Stimulated activated CD8-positive, alpha-beta memory T cell treated with anti-CD3 and anti-CD28 coated beads, Interleukin-7, amount 100 ng/mL, for 48 hours (primary cell): ENCODE results near the gene STON1.
"Not testable (repeated sequence)": the region's sequence is repeated elsewhere in the genome, so short reads cannot be mapped to it uniquely, and the experiment has no call there.

ENCODE experiments used
- DNase-seq, 2 donors: peaks; one replicate each; pipeline ENCODE4 v3.0.0-alpha.2; 2020; ENCODE audit warnings: low read depth in 1 of 2; ENCODE audit errors: extremely low read depth in 1 of 2

The STON1 gene, protein sequence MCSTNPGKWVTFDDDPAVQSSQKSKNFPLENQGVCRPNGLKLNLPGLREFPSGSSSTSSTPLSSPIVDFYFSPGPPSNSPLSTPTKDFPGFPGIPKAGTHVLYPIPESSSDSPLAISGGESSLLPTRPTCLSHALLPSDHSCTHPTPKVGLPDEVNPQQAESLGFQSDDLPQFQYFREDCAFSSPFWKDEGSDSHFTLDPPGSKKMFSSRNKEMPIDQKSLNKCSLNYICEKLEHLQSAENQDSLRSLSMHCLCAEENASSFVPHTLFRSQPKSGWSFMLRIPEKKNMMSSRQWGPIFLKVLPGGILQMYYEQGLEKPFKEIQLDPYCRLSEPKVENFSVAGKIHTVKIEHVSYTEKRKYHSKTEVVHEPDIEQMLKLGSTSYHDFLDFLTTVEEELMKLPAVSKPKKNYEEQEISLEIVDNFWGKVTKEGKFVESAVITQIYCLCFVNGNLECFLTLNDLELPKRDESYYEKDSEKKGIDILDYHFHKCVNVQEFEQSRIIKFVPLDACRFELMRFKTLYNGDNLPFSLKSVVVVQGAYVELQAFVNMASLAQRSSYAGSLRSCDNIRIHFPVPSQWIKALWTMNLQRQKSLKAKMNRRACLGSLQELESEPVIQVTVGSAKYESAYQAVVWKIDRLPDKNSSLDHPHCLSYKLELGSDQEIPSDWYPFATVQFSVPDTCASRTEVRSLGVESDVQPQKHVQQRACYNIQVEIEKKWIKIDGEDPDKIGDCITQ

DNA sequence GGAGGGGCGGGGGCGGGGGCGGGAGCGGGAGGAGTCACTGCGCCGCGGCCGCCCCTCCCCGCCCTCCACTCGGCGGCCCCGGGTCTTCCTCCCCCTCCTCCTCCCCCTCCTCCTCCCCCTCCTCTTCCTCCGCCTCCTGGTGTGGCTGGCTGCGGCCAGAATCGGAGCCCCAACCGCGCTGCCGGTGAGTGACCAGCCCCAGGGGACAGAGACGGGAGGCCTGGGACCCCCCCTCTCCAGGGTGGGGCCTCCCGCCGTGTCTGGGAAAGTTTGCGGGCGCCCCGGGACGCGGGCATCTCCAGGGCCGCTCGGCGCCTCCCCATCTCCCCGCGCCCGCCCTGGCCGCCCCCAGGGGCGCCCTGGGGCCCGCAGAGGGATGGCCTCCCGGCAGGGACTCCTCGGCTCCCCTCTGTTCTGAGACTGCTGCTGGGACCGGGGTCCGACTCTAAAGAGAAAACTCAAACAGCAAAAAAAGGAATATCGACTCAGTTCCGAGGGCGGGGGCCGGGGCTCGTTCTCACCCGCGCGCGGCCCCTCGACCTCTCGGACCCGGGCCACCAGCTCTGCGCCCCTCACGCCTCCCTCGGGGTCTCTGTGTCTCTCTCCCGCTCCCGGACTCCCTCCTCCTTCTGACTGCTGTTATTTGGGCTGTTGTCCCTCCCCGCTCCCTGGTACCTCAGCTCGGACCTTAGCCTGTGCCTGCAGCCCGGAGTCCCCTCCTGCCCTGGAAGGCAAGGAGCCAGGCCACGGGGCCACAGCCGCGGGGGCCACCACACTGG lies at the start of gene STON1:
TSS of gene STON1 (plus strand) at position 122 of the 779 bp plus-strand sequence. CDS start 50,480 bp downstream, outside the sequence.
- DNase-seq = no peak

DNA sequence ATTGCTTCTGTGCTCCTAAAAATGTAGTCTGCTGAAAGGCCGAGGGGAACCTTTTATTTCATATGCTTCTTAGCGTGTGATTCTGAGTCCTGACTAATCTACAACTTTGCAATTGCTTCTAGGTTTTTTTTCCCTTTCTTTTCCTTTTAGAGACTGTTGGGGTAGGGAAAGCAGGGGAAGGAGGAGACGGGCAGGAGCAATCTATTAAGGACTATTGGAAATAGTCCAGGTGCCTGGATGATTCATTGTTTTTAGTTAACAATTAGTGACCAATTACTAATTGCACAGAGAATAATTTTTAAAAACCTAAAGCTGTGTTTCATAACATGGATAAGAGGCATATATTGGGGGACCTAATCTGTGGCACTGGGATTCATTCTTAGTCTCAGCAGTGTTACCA lies 49.4 kb upstream of the STON1 start:
- no peak for DNase-seq

DNA sequence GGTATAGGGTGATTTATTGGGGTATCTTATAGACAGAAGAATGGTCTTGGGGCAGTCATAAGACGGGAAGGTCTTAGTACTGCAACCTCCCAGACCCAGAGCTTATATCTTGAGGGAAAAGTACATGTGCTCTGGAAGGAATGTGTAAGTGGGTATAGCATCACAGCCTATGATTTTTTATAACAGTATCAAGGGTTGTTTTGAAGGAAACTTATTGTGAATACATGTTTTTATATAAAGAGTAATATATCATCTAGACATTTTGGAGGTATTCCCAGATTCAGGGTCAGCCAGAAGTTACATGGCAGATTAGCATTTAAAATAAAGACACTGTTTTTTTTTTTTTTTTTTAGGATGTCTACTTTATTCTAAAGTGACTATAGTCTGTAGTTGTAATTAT lies 47.6 kb upstream of the STON1 start:
- DNase-seq = no peak

DNA sequence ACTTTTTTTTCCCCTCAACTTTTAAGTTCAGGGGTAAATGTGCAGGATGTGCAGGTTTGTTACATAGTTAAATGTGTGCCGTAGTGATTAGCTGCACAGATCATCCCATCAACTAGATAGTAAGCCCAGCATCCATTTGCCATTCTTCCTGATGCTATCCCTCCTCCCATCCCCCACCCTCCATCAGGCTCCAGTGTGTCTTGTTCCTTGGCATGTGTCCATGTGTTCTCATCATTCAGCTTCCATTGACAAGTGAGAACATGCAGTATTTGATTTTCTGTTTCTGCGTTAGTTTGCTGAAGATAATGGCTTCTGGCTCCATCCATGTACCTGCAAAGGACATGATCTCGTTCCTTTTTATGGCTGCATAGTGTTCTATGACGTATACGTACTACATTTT lies 47.2 kb upstream of the STON1 start:
- no peak for DNase-seq

DNA sequence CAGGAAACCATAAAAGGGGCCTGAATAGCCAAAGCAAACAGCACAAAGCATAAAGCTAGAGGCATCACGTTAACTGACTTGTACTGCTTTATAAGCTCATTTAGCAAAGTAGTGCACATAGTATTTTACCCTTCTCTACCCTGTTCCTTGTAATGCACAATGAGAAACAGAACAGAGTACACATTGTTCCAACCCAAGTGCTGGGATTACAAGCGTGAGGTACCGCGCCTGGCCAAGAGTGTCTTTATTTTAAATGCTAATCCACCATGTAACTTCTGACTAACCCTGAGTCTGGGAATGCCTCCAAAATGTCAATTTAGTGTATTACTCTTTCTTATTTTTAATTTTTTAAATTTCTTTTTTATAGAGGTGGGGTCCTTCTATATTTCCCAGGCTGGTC lies 46.4 kb upstream of the STON1 start:
- DNase-seq = no peak

DNA sequence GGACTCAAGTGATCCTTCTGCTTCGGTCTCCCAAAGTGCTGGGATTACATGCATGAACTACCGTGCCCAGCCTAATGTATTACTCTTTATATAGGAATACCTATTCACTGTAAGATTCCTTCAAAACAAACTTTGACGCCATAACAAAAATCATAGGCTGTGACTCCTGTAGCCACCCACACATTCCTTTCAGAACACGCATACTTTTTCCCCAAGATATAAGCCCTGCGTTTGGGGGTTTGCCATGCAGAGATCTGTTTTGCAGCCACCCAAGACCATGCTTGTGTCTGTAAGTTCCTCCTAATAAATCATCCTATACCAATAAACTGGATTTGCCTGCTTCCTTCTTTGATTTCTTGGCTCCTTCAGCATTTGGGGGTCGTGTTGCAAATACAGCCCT lies 46.0 kb upstream of the STON1 start:
- DNase-seq = no peak

DNA sequence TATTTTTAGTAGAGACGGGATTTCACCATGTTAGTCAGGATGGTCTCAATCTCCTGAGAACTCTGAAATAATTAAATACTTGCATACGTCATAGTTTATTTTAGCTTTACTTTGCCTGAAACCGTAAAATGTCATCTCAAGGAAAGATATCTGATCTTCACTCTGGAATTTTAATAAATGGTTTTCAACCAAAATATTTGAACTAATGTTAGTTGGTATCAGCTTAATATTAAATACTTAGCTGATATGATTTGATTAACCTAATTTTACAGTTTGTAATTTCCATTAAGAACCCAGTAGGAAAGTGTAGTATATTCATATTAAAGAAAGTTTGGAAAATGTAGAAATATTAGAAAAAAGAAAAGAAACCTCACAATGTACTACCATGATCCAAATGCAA lies 41.4 kb upstream of the STON1 start:
- DNase-seq = no peak

DNA sequence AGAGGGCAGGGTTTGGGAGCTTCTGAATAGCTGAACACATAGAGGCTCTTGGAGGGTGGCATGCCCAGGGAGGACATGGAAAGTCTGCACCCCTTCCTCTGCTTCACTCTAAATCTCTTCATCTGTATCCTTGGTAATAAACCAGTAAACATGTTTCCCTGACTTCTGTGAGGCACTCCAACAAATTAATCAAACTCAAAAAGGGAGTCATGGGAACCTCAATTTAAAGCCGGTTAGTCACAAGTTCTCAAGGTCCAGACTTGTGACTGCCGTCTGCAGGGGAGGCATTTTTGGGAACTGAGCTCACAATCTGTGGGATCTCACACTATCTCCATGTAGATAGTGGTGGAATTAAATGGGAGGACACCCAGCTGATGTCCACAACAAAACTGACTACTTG lies 33.1 kb upstream of the STON1 start:
- no peak for DNase-seq

DNA sequence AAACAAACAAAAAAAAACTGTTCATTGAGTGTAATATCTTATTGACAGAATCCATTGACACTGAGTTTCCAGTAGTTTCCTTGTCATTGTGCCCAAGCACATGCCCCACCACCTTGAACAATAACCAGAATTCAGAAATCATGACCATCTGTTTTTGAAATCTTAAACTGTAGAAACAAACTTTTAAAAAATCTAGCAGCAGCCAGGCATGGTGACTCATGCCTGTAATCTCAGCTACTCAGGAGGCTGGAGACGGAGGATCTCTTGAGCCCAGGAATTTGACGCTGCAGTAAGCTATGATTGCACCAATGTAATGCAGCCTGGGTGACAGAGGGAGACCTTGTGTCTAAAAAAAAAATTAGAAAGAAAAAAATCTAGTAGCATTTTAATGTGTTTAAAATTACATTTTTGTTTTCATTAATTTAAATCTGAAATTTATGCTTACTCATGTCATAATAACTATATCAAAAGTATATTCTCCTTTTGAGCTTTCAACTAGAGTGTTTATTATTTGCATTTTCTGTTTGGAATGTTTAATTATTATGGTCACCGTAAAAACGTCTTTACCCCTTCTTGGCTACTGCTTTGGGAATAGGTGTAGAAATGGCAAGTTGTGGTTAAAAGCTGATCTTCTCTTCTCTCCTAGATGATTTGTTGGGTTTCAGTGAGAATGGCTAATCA lies 25.2 kb upstream of the STON1 start:
- no peak for DNase-seq

DNA sequence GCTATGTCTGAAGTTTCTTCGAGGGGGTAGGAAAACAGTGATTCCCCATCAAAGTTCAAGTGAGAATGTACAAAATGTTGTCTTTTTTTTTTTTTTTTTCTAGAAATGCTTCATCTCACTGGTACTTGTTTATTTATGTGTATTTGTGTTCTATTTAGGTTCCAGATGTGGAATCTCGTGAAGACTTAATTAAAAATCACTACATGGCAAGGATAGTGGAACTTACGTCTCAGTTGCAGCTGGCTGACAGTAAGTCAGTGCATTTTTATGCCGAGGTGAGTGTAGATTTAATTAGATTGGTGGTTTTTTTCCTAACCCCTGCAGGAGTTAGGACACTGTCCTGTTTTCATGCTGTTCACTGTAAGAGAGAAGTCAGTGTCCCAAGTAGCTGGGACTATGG lies 22.8 kb upstream of the STON1 start:
- no peak for DNase-seq

DNA sequence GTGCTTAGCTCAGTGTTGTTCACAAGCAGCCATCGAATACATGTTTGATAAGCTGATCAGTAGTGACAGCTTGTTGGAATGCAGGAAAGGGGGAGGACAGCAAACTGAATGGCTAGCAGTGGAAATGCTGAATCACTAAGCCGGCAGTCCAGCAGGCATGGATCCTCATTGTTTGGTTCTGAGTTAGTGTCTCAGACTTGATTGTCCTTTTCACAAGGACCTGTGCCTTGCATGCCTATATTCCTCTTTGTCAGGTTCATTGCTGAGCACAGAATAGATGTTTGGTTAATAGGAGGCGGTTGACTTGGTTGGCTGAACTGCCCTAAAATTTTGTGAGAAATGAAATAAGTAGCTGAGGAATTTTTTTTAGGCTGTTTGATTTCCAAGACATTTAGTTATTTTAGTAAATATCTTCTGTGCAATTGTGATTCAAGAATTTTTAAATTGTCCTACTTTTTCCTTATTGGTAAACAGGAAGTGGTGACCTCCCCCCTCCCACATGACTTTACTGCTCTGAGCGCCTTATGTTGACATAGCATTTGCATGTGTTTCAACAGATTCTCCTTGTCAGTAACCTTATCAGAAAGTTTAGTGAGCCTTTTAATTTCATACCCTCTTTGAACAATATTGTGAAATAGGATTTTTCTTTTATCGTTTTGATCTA lies 21.4 kb upstream of the STON1 start:
- DNase-seq = no peak

DNA sequence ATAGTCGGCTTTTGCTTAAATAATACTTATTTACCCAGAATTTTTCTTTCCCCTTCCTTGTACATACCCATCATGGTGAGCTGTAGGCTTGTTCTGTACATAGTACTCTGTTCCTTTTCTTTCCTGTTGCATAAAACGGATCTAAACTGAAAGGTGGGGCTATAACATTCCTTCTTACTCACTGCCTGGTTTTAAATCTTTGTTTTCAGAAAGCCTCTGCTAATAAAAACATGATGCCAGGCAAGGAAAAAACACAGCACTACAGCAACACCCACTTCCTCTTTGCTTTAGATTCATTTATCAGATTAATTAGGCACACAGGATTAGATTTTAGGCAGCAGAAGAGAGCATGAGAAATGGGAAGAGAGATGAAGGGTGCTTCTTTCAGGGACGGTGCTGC lies 19.6 kb upstream of the STON1 start:
- no peak for DNase-seq

DNA sequence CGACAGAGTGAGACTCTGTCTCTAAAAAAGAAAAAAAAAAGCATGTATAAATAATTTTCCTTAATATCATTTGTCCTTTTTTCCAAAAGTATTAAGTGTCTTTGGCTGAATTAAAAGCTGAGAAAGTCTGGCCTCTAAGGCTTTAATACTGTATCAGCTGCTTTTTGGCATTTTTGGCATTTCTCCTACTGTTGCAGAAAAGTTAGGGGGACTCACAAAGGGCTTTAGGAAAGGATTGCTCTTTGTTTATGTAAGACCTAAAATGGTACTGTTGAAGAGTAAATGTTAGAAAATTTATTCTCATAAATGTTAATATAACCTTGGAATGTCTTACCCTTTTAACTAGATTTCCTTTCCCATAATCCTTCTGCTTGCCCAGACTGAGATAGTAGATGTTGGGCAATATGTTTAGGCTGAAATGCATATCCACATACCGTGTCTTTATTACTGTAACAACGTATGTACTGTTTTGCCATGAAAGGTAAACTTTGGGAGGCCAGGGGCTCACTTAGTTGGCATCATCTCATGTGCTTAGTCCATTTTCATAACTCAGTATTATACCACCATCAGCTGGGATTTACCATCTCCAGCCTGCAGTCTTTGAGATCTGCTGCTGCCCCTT lies 18.0 kb upstream of the STON1 start:
- DNase-seq = no peak

DNA sequence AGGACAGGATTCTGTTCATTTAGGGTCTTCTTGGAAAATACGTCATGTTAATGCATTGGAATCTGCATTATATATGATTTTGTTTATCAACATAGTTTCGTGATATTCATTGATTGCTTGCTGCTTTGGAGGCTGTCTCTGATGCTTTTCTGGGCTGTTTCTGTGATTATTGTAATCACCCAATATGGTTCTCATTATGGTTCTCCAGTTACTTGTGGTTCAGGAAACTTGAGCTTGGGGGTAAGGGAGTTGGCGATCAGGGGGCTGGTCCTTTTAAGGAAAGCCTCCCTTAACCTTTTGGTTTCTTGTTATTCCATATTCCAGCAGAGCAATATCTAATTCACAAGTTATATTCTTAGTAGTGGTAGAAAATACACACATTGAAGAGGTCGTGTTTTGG lies 17.4 kb upstream of the STON1 start:
- no peak for DNase-seq

DNA sequence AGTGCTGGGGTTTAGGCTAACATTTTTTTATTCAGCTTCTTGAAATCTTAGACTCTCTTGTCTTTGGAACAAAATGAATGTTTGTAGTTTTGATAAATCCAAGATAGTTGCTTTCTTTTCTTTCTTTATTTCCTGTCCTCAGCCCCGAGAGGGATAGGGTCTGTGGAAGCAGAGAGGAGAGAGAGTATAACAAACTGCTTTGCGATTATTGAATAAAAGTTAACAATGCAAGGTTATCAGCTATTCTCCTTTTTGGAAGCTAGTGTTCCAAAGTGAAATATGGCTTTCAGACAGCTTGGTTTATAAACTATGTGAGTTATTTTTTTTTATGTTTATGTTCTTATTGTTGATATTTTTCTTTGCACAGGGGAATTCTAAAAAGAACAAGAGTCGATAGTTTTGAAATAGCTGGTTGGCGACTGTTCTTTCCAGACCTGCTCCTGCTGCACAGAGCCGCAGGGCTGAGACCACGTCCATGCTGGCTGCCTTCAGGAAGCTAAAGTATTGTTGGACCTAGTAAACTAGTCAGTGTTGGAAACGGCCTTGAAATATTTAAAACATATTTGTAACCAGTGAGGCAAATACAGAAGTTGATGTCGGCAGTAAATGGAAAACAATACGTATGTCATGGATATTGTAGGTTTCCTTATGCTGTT lies 15.5 kb upstream of the STON1 start:
- no peak for DNase-seq

DNA sequence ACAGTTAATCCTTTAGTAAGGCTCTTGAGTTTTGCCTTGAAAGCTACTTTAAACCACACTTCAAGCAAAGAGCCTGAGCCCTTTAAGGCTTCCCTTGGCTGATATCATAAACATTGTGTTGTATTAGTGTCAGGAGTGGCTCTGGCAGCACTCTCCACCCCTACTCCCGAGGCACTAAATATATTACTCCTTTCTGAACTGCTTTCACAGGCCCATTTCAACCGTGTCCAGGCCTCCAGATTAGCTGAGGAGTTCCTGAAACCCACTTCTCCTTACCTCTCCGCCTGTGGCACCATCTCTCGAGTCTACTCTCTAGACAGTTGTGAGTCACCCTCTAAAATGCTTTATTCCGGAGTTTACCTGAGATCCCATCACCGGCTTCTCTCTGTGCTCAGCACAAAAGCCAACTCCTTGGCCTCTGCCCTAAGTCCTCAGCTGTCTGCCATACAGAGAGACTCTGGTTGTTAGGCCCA lies 14.4 kb upstream of the STON1 start:
- DNase-seq = no peak

DNA sequence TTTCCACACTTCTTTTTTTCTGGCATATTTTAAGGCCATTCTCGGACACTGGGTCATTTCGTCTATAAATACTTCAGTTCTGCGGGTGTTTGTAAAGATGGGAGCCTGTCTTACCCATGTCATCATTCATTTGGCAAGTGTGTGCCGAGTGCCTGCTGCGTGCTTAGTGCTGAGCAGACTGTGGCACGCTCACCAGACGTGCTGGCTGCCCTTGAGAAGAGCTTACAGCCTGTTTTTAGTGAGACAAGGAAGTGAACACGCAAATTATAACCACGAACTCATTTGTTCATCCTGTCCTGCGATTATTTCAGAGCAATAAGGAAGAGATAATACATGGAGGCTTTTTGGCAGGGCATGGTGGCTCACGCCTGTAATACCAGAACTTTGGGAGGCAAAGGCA lies 10.4 kb upstream of the STON1 start:
- no peak for DNase-seq

DNA sequence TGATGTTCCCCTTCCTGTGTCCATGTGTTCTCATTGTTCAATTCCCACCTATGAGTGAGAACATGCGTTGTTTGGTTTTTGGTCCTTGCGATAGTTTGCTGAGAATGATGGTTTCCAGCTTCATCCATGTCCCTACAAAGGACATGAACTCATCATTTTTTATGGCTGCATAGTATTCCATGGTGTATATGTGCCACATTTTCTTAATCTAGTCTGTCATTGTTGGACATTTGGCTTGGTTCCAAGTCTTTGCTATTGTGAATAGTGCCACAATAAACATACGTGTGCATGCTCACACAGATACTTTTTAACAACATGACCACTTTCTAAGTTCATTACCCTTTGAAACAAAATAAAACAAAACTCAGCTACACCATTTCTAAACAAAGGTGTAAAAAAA lies 5.2 kb upstream of the STON1 start:
- DNase-seq = not testable (repeated sequence)

DNA sequence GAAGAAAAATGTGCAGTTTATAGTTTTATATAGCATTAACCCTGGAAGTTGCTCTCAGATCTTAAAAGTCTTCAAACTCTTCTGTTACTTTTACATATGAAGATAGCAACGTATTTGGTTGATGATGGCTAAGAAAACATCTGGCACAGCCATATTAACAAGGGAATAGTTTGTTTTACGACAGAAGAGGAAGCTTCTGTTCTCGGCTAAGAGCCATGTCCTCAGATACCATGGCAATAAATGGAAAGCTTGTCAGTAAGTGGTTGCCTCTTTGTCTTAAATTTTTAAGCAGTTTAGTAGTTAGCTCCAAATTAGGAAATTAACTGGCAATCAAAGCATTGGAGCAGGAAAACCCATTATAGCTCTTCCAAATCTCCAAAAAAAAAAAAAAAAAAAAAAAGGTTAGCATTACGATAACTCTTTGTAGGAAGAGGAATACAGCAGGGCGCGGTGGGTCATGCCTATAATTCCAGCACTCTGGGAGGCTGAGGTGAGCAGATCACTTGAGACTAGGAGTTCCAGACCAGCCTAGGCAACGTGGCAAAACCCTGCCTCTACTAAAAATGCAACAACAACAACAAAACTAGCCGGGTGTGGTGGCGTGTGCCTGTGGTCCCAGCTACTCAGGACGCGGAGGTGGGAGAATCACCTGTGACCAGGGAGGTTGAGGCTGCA lies 4.5 kb upstream of the STON1 start:
- DNase-seq = no peak
